Activated naive CD4-positive, alpha-beta T cell treated with anti-CD3 and anti-CD28 coated beads, Interleukin-2, amount 50 U/mL, for 24 hours (primary cell): Measurements from ENCODE around the gene CLCN3.
A peak's percentile ranks its signal among the peaks of the same experiment; 100 is the strongest.

Experiments used
- H3K27ac Mint-ChIP-seq: one replicate; pipeline ENCODE4 v1.8.0; 2021; ENCODE audit warnings: mild to moderate bottlenecking, mixed read lengths
- H3K27me3 Mint-ChIP-seq: one replicate; pipeline ENCODE4 v1.8.0; 2021; ENCODE audit warnings: mixed read lengths
- H3K36me3 Mint-ChIP-seq: one replicate; pipeline ENCODE4 v1.8.0; 2021; ENCODE audit warnings: mixed read lengths
- H3K4me1 Mint-ChIP-seq: one replicate; pipeline ENCODE4 v1.8.0; 2021; ENCODE audit warnings: mixed read lengths
- H3K4me3 Mint-ChIP-seq: one replicate; pipeline ENCODE4 v1.8.0; 2021; ENCODE audit warnings: mild to moderate bottlenecking, mixed read lengths
- H3K9me3 Mint-ChIP-seq: one replicate; pipeline ENCODE4 v1.8.0; 2021; ENCODE audit warnings: mixed read lengths

CLCN3 gene

GRCh38 chr4:169627307-169627706 lies 6.9 kb downstream of the CLCN3 start:
- H3K36me3 Mint-ChIP-seq, result peaks cover 3% of the 10 kb centered on the region
- H3K4me1 Mint-ChIP-seq, result peaks cover 74% of the 10 kb centered on the region
- no peaks in the 10 kb centered on the region for H3K27me3 Mint-ChIP-seq
- no peaks in the 10 kb centered on the region for H3K9me3 Mint-ChIP-seq
- H3K4me3 Mint-ChIP-seq, result no peak overlapping the region
- peak overlapping the region; percentile 88 for H3K27ac Mint-ChIP-seq

- Mint-ChIP-seq H3K27me3 (no peaks in the 10 kb centered on the region), H3K4me3 (no peak overlapping the region), H3K9me3 (no peaks in the 10 kb centered on the region), H3K4me1 (peaks cover 62% of the 10 kb centered on the region), H3K36me3 (peaks cover 1% of the 10 kb centered on the region), H3K27ac (no peak overlapping the region)
Measured at GRCh38 chr4:169628579-169628978, 8.2 kb downstream of the CLCN3 start.

- no peaks in the 10 kb centered on the region for H3K9me3 Mint-ChIP-seq
- no peak overlapping the region for H3K27ac Mint-ChIP-seq
- no peak overlapping the region for H3K4me3 Mint-ChIP-seq
- no peaks in the 10 kb centered on the region for H3K36me3 Mint-ChIP-seq
- H3K27me3 Mint-ChIP-seq, result no peaks in the 10 kb centered on the region
- peaks cover 66% of the 10 kb centered on the region for H3K4me1 Mint-ChIP-seq
Measured at GRCh38 chr4:169630069-169630468, 9.7 kb downstream of the CLCN3 start.

GRCh38 chr4:169632896-169633295 lies 12.5 kb downstream of the CLCN3 start:
- H3K27ac Mint-ChIP-seq, result no peak overlapping the region

GRCh38 chr4:169634975-169635374 lies 14.6 kb downstream of the CLCN3 start:
- H3K4me3 Mint-ChIP-seq, result no peak overlapping the region
- H3K27me3 Mint-ChIP-seq, result no peaks in the 10 kb centered on the region
- peak overlapping the region; percentile 59 for H3K27ac Mint-ChIP-seq
- H3K9me3 Mint-ChIP-seq, result no peaks in the 10 kb centered on the region
- peaks cover 33% of the 10 kb centered on the region for H3K4me1 Mint-ChIP-seq
- H3K36me3 Mint-ChIP-seq, result peaks cover 17% of the 10 kb centered on the region

More at GRCh38 chr4:169632896-169633295, 12.5 kb downstream of the CLCN3 start:
- Mint-ChIP-seq H3K4me1 (peaks cover 45% of the 10 kb centered on the region), H3K36me3 (peaks cover 7% of the 10 kb centered on the region), H3K27me3 (no peaks in the 10 kb centered on the region), H3K9me3 (no peaks in the 10 kb centered on the region), H3K4me3 (no peak overlapping the region)

- Mint-ChIP-seq H3K9me3 (no peaks in the 10 kb centered on the region), H3K27me3 (no peaks in the 10 kb centered on the region), H3K4me1 (peaks cover 8% of the 10 kb centered on the region), H3K4me3 (no peak overlapping the region), H3K36me3 (peaks cover 25% of the 10 kb centered on the region), H3K27ac (no peak overlapping the region)
Measured at GRCh38 chr4:169640261-169640870, 20.0 kb downstream of the CLCN3 start.

DNA sequence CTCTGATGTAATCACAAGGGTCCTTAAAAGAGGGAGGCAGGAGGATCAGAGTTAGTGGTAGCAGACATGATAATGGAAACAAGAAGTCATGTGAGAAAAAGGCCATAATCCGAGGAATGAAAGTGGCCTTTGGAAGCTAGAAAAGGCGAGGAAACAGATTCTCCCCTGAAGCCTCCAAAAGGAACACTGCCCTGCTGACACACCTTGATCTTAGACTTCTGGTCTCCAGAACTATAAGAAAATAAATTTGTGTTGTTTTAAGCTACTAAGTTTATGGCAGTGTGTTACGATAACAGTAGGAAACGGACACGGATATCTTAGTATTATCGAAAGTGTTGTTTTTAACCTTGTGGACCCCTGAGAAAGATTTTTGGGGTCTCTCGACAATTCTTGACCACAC lies 24.4 kb downstream of the CLCN3 start:
- peaks cover 5% of the 10 kb centered on the region for H3K4me1 Mint-ChIP-seq
- no peaks in the 10 kb centered on the region for H3K27me3 Mint-ChIP-seq
- no peak overlapping the region for H3K4me3 Mint-ChIP-seq
- H3K36me3 Mint-ChIP-seq, result peaks cover 16% of the 10 kb centered on the region
- no peak overlapping the region for H3K27ac Mint-ChIP-seq
- no peaks in the 10 kb centered on the region for H3K9me3 Mint-ChIP-seq

GRCh38 chr4:169645627-169646026 lies 25.2 kb downstream of the CLCN3 start:
- no peak overlapping the region for H3K27ac Mint-ChIP-seq
- peaks cover 14% of the 10 kb centered on the region for H3K36me3 Mint-ChIP-seq
- no peak overlapping the region for H3K4me3 Mint-ChIP-seq
- no peaks in the 10 kb centered on the region for H3K27me3 Mint-ChIP-seq
- no peaks in the 10 kb centered on the region for H3K9me3 Mint-ChIP-seq
- H3K4me1 Mint-ChIP-seq, result peaks cover 5% of the 10 kb centered on the region

GRCh38 chr4:169649545-169650226 lies 29.3 kb downstream of the CLCN3 start:
- H3K36me3 Mint-ChIP-seq, result peaks cover 10% of the 10 kb centered on the region
- no peak overlapping the region for H3K4me3 Mint-ChIP-seq
- H3K9me3 Mint-ChIP-seq, result no peaks in the 10 kb centered on the region
- no peak overlapping the region for H3K27ac Mint-ChIP-seq
- H3K4me1 Mint-ChIP-seq, result peaks cover 35% of the 10 kb centered on the region
- H3K27me3 Mint-ChIP-seq, result no peaks in the 10 kb centered on the region

- Mint-ChIP-seq H3K9me3 (no peaks in the 10 kb centered on the region), H3K4me3 (no peak overlapping the region), H3K27me3 (no peaks in the 10 kb centered on the region), H3K4me1 (peaks cover 35% of the 10 kb centered on the region), H3K36me3 (peaks cover 11% of the 10 kb centered on the region), H3K27ac (no peak overlapping the region)
Measured at GRCh38 chr4:169650227-169650936, 30.0 kb downstream of the CLCN3 start.

DNA sequence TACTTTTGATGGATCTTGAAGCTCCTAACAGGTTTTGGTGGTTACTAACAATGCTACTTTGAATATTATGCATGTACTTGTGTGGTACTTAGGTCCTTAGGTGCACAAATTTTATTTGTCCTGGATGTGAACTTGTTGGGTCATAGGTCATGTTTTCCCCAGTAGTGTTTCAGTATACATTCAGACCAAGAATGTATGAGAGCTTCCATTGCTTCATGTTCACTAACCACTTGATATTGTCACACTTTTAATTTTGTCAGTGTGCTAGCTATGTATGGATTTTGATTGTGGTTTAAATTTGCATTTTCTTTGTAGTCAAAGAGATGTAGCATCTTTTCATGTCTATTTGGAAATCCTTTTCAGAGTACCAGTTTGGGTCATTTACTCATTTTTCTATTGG lies 32.2 kb downstream of the CLCN3 start:
- Mint-ChIP-seq H3K9me3 (no peaks in the 10 kb centered on the region), H3K36me3 (peaks cover 10% of the 10 kb centered on the region), H3K4me1 (peaks cover 43% of the 10 kb centered on the region), H3K27me3 (no peaks in the 10 kb centered on the region), H3K4me3 (no peak overlapping the region), H3K27ac (no peak overlapping the region)

DNA sequence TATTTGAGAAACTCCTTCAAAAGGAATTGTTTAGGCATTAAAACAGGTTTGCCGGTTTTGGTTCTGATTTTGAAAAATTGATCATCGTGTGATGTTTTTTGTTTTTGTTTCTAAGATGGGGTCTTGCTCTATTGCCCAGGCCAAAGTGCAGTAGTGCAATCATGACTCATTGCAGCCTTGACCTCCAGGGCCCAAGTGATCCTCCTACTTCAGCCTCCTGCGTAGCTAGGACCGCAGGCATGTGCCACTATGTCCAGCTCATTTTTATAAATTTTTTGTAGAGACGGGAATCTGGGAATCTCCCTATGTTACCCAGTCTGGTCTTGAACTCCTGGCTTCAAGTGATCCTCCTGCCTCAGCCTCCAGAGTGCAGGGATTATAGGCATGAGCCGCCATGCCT lies 35.0 kb downstream of the CLCN3 start:
- Mint-ChIP-seq H3K4me3 (no peak overlapping the region), H3K9me3 (no peaks in the 10 kb centered on the region), H3K27ac (no peak overlapping the region), H3K4me1 (peaks cover 59% of the 10 kb centered on the region), H3K36me3 (peaks cover 6% of the 10 kb centered on the region), H3K27me3 (no peaks in the 10 kb centered on the region)

DNA sequence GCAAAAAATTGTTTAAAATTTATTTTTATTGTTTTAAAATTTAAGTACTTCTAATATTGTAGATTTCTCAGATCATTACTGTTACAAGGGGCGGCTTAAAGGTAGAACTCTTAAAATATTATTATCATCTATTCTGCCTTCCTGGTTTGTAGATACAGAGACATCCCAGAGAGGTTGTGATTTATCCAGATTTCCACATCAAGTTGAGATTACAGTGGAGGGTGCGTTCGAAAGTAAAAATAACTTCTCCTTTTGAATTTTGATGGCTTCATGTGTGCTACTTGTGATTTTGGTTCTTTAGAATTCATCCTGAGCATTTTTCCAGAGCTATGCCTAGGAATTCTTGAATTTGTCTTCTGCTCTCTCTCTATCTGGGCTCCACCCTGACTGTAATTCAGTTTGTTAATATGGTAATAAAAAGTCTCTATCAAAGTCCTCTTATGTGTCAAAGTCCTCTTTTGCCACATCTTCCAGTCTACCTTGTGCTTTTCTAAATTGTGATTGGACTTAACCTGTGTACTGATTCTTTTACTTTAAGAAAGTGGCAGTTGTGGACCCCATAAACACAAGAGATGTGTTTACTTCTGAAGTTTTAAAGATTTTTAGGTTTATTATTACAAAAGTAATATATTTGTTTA lies 37.2 kb downstream of the CLCN3 start:
- H3K9me3 Mint-ChIP-seq, result no peaks in the 10 kb centered on the region
- no peak overlapping the region for H3K4me3 Mint-ChIP-seq
- peaks cover 59% of the 10 kb centered on the region for H3K4me1 Mint-ChIP-seq
- no peaks in the 10 kb centered on the region for H3K27me3 Mint-ChIP-seq
- peaks cover 4% of the 10 kb centered on the region for H3K36me3 Mint-ChIP-seq
- H3K27ac Mint-ChIP-seq, result peak overlapping the region; percentile 38

DNA sequence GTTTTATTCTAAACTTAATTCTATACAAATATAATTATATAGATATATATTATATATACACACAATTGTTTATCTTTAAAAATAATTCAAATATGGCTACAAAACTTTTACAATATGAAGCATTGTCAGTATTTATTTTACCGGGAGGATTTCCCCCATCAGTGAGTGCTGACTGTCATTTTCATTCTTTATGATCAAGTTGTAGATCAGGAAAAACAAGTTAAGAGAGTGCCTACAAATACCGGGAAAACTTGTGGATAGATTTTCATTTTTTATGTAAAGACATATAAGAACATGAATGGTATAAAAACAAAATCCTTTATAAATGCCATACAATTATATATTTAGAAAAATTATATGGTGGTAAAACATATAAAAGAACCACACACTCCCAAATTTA lies 37.8 kb downstream of the CLCN3 start:
- H3K9me3 Mint-ChIP-seq, result no peaks in the 10 kb centered on the region
- H3K4me3 Mint-ChIP-seq, result no peak overlapping the region
- H3K4me1 Mint-ChIP-seq, result peaks cover 54% of the 10 kb centered on the region
- peaks cover 4% of the 10 kb centered on the region for H3K36me3 Mint-ChIP-seq
- no peak overlapping the region for H3K27ac Mint-ChIP-seq
- no peaks in the 10 kb centered on the region for H3K27me3 Mint-ChIP-seq

DNA sequence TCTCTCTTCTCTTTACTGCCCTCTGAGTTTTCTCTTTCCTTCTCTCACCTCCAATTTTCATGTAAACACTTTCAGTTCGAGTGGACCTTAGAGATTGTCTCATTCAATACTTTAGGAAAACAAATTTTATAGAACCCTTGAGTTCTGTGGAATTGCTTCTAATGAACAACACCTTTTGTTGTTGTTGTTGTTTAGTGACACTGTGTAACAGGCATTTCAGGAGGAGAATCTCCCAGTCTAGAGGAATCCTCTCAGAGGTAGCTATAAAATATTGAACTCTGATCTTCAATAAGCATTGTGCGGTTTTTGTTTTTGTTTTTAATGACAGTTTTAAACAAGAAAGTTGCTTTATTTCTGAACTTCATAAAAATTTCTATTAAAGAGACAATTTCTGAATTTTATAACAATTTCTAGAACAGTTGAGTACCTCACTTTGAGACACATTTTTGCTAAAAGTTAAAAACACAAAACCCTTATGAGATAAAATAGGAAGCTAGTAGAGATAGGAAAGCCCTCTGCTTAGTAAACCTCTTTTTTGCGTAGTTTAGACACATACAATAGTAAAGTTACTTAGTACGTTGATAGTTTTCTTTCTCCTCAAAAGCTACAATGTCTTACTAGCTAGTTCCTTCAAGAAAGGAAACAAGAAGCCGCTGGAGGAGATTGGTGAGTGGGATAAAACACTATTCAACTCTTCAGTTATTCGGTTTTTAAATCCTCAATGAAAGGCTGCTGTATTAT lies 38.8 kb downstream of the CLCN3 start:
- no peaks in the 10 kb centered on the region for H3K27me3 Mint-ChIP-seq
- H3K4me3 Mint-ChIP-seq, result peak overlapping the region; percentile 33

More for the DNA sequence above, 38.8 kb downstream of the CLCN3 start:
- Mint-ChIP-seq H3K9me3 (no peaks in the 10 kb centered on the region), H3K36me3 (peaks cover 6% of the 10 kb centered on the region), H3K4me1 (peaks cover 54% of the 10 kb centered on the region), H3K27ac (peak overlapping the region; percentile 59)
